ENCODE results near the gene CCHCR1. TPM values are rescaled to one million over a fixed set of nuclear protein-coding genes. Genes with fewer than 3 reads are reported as not detected.
A peak's percentile ranks its signal among the peaks of the same experiment; 100 is the strongest.

Gene CCHCR1
- total and polyA plus RNA-seq, 2 of the 13 experiments (the other 11 are each of a cell fraction or from before 2014, with no cell fraction given), result 14.6 to 28.2 TPM

- 0 out of 4 replicates have a peak, but pooled peaks of 1 of the 2 experiments have one; percentile 9 for TF ChIP-seq EP300 (IDR thresholded peaks at IDR 0.05; ENCODE audit: low read depth in 2 of 2, low read length in 2 of 2)
- no peak for TF ChIP-seq EP300 (CRISPR knock-in tag; IDR thresholded peaks at IDR 0.05; ENCODE audit: borderline replicate concordance)
- no peak for TF ChIP-seq ZFP36 (IDR thresholded peaks at IDR 0.05; ENCODE audit: borderline replicate concordance, low read depth, low read length, partially characterized antibody)
- TF ChIP-seq SMAD9 (CRISPR knock-in tag; IDR thresholded peaks at IDR 0.05), result no peak
- no peak for TF ChIP-seq NAIF1 (CRISPR knock-in tag; IDR thresholded peaks at IDR 0.05; ENCODE audit: borderline replicate concordance)
- TF ChIP-seq TBX3 (IDR thresholded peaks at IDR 0.05; ENCODE audit: borderline replicate concordance), result no peak
- TF ChIP-seq NRL (CRISPR knock-in tag; IDR thresholded peaks at IDR 0.05; ENCODE audit: borderline replicate concordance), result no peak
- TF ChIP-seq TP53 (CRISPR knock-in tag; conservative IDR thresholded peaks at IDR 0.05), result no peak
- TF ChIP-seq PHF21A (CRISPR knock-in tag; IDR thresholded peaks at IDR 0.05), result no peak
- TF ChIP-seq, protein P1, sequence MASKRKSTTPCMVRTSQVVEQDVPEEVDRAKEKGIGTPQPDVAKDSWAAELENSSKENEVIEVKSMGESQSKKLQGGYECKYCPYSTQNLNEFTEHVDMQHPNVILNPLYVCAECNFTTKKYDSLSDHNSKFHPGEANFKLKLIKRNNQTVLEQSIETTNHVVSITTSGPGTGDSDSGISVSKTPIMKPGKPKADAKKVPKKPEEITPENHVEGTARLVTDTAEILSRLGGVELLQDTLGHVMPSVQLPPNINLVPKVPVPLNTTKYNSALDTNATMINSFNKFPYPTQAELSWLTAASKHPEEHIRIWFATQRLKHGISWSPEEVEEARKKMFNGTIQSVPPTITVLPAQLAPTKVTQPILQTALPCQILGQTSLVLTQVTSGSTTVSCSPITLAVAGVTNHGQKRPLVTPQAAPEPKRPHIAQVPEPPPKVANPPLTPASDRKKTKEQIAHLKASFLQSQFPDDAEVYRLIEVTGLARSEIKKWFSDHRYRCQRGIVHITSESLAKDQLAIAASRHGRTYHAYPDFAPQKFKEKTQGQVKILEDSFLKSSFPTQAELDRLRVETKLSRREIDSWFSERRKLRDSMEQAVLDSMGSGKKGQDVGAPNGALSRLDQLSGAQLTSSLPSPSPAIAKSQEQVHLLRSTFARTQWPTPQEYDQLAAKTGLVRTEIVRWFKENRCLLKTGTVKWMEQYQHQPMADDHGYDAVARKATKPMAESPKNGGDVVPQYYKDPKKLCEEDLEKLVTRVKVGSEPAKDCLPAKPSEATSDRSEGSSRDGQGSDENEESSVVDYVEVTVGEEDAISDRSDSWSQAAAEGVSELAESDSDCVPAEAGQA (IDR thresholded peaks at IDR 0.05; ENCODE audit: low read depth), result no peak
- TF ChIP-seq, protein P1 (CRISPR knock-in tag; IDR thresholded peaks at IDR 0.05; ENCODE audit: borderline replicate concordance), result no peak
- peak; percentile 62 for TF ChIP-seq HNF4A (CRISPR knock-in tag; IDR thresholded peaks at IDR 0.05)
- no peak for TF ChIP-seq ZNF558 (CRISPR knock-in tag; IDR thresholded peaks at IDR 0.05; ENCODE audit: borderline replicate concordance)
- TF ChIP-seq TEF (CRISPR knock-in tag; IDR thresholded peaks at IDR 0.05), result no peak
- TF ChIP-seq ZSCAN31 (CRISPR knock-in tag; IDR thresholded peaks at IDR 0.05; ENCODE audit: low read depth), result no peak
- TF ChIP-seq ZNF550 (CRISPR knock-in tag; IDR thresholded peaks at IDR 0.05; ENCODE audit: borderline replicate concordance), result no peak
- no peak for TF ChIP-seq CEBPG (CRISPR knock-in tag; IDR thresholded peaks at IDR 0.05)
- TF ChIP-seq BCL6 (CRISPR knock-in tag; IDR thresholded peaks at IDR 0.05), result peak; percentile 59
- no peak for TF ChIP-seq TOE1 (CRISPR knock-in tag; IDR thresholded peaks at IDR 0.05)
- TF ChIP-seq ZNF615 (CRISPR knock-in tag; IDR thresholded peaks at IDR 0.05; ENCODE audit: borderline replicate concordance), result no peak
- no peak for TF ChIP-seq ZNF703 (CRISPR knock-in tag; IDR thresholded peaks at IDR 0.05; ENCODE audit: borderline replicate concordance)
- no peak for TF ChIP-seq ZNF784 (CRISPR knock-in tag; IDR thresholded peaks at IDR 0.05; ENCODE audit: borderline replicate concordance)
- TF ChIP-seq NR2F1 (CRISPR knock-in tag; IDR thresholded peaks at IDR 0.05), result peak in 1 of 2 experiments; percentile 41; a peak in 1 of 4 replicates
- no peak for TF ChIP-seq IKZF1 (IDR thresholded peaks at IDR 0.05)
Measured at GRCh38 chr6:31092769-31093505, 64.7 kb downstream of the CCHCR1 start (continued).

Measured in HepG2 (cell line).